CD4-positive, alpha-beta T cell (primary cell): Measurements from ENCODE around the gene BRD3. TPM values are rescaled to one million over a fixed set of nuclear protein-coding genes. Genes with fewer than 3 reads are reported as not detected.

ENCODE experiments used
- ATAC-seq: fragments of 200-7000 bp; cut with Tn5 transposase; one replicate; pipeline ENCODE4 v1.10.0; 2022; ENCODE audit warnings: mild to moderate bottlenecking; ENCODE audit not compliant: poor library complexity
- CTCF ChIA-PET: fragments of 350-600 bp; sonication (Branson Sonifier 250); formaldehyde crosslinking; loops from one replicate; lab custom pipeline; 2021; ENCODE audit warnings: antibody characterized with exemption, inconsistent platforms; lab: Charles Lee
- POLR2A ChIA-PET: fragments of 350-600 bp; sonication (Branson Sonifier 250); formaldehyde crosslinking; loops from one replicate; lab custom pipeline; 2021; ENCODE audit warnings: antibody characterized with exemption, inconsistent platforms; lab: Charles Lee
- DNase-seq, 14 experiments: peaks; one replicate each; pipeline ENCODE4 v3.0.0-alpha.2; 2013 to 2020; ENCODE audit warnings: mixed read lengths in 2 of 14
- H3K27ac ChIP-seq, 2 donors: one replicate each; pipeline versions ENCODE4 v1.5.1 to v1.7.0; 2013; ENCODE audit warnings: low read length in 2 of 2, low read depth in 1 of 2, mild to moderate bottlenecking in 1 of 2
- H3K27me3 ChIP-seq, 2 experiments: 1 replicate in 1 of 2; 2 replicates in 1 of 2; pipeline versions ENCODE4 v1.6.1 to v1.7.0; 2013; ENCODE audit warnings: low read length in 2 of 2, control low read depth in 1 of 2, mild to moderate bottlenecking in 1 of 2, moderate library complexity in 1 of 2; ENCODE audit not compliant: insufficient read depth in 2 of 2, control insufficient read depth in 1 of 2
- H3K36me3 ChIP-seq: one replicate; pipeline ENCODE4 v1.6.1; 2013; ENCODE audit warnings: low read length, control low read depth; ENCODE audit not compliant: insufficient read depth
- H3K4me1 ChIP-seq: one replicate; pipeline ENCODE4 v1.6.1; 2013; ENCODE audit warnings: low read length, control low read depth; ENCODE audit not compliant: insufficient read depth
- H3K4me3 ChIP-seq: one replicate; pipeline ENCODE4 v1.5.1; 2013; ENCODE audit warnings: mild to moderate bottlenecking, low read length, moderate library complexity
- H3K9me3 ChIP-seq, 2 experiments: 1 replicate in 1 of 2; 2 replicates in 1 of 2; pipeline versions ENCODE4 v1.6.1 to v1.7.0; 2013; ENCODE audit warnings: low read length in 2 of 2, mild to moderate bottlenecking in 2 of 2, control low read depth in 1 of 2, moderate library complexity in 1 of 2; ENCODE audit not compliant: control insufficient read depth in 1 of 2, insufficient read depth in 1 of 2
- H3K27ac Mint-ChIP-seq: one replicate; pipeline ENCODE4 v1.8.0; 2020; ENCODE audit warnings: mixed read lengths
- H3K27me3 Mint-ChIP-seq: one replicate; pipeline ENCODE4 v1.8.0; 2021; ENCODE audit warnings: mixed read lengths
- H3K36me3 Mint-ChIP-seq: one replicate; pipeline ENCODE4 v1.8.0; 2021; ENCODE audit warnings: low read depth, mixed read lengths
- H3K4me1 Mint-ChIP-seq: one replicate; pipeline ENCODE4 v1.8.0; 2021; ENCODE audit warnings: low read depth, mixed read lengths
- H3K4me3 Mint-ChIP-seq: one replicate; pipeline ENCODE4 v1.8.0; 2020; ENCODE audit warnings: mild to moderate bottlenecking, mixed read lengths
- H3K9me3 Mint-ChIP-seq: one replicate; pipeline ENCODE4 v1.8.0; 2020; ENCODE audit warnings: mixed read lengths
- CTCF ChIP-seq: fragments of 200-600 bp; IDR thresholded peaks from one replicate; pipeline ENCODE4 v1.8.0; 2022; ENCODE audit warnings: antibody characterized with exemption, mild to moderate bottlenecking
- intact Hi-C, 2 experiments: fragments of 100-400 bp; cut with DNase I in 1 of 2; cut with micrococcal nuclease in 1 of 2; formaldehyde crosslinking; loops; one replicate each; pipeline versions ENCODE4 v1.15.1 to v1.9.0; 2023 to 2025; cut with DNase I, micrococcal nuclease
- total RNA-seq, 174 experiments: library from RNA in 2 of 174; stranded (reverse) in 2 of 174; gene quantifications; one replicate each; pipeline ENCODE4 v1.2.3 and lab custom pipeline; 2021 to 2026

The BRD3 gene
- total RNA-seq, 2 experiments from 2014 or later, result 26.7 to 29.0 TPM

GRCh38 chr9:134032456-134033222 lies 35.2 kb downstream of the BRD3 start:
- Histone ChIP-seq H3K4me1 (no peaks in the 10 kb centered on the region), H3K36me3 (peaks cover 49% of the 10 kb centered on the region), H3K9me3 (peaks cover 0 to 5% of the 10 kb centered on the region in 2 experiments), H3K27me3 (no peaks in the 10 kb centered on the region), H3K27ac (no peak overlapping the region), H3K4me3 (no peak overlapping the region)
- peaks cover 54% of the 10 kb centered on the region for H3K36me3 Mint-ChIP-seq
- no peaks in the 10 kb centered on the region for H3K27me3 Mint-ChIP-seq
- TF ChIP-seq CTCF, result no peak
- H3K4me3 Mint-ChIP-seq, result no peak overlapping the region
- DNase-seq, result peak in 1 of 14 experiments; percentile 25
- ATAC-seq, result no peak
- H3K4me1 Mint-ChIP-seq, result no peaks in the 10 kb centered on the region
- POLR2A ChIA-PET, result no interaction called here
- intact Hi-C loops, result no loop called here
- H3K9me3 Mint-ChIP-seq, result no peaks in the 10 kb centered on the region
- H3K27ac Mint-ChIP-seq, result no peak overlapping the region
- CTCF ChIA-PET, result no interaction called here

- H3K9me3 ChIP-seq, result no peaks in the 10 kb centered on the region
- no peak overlapping the region for H3K27ac Mint-ChIP-seq
Measured at GRCh38 chr9:134031783-134032182, 36.0 kb downstream of the BRD3 start.

GRCh38 chr9:134030821-134031470 lies 36.9 kb downstream of the BRD3 start:
- Mint-ChIP-seq H3K4me3 (no peak overlapping the region), H3K9me3 (no peaks in the 10 kb centered on the region), H3K36me3 (peaks cover 40% of the 10 kb centered on the region), H3K27ac (no peak overlapping the region), H3K4me1 (no peaks in the 10 kb centered on the region), H3K27me3 (no peaks in the 10 kb centered on the region)
- TF ChIP-seq CTCF, result no peak
- ChIA-PET POLR2A (no interaction called here), CTCF (no interaction called here)
- no peak for ATAC-seq
- Histone ChIP-seq H3K27me3 (no peaks in the 10 kb centered on the region), H3K4me1 (peaks cover 6% of the 10 kb centered on the region), H3K36me3 (peaks cover 43% of the 10 kb centered on the region), H3K9me3 (no peaks in the 10 kb centered on the region), H3K4me3 (no peak overlapping the region), H3K27ac (no peak overlapping the region)
- intact Hi-C loops, result no loop called here
- peak in 1 of 14 experiments; percentile 12 for DNase-seq

More at GRCh38 chr9:134031783-134032182, 36.0 kb downstream of the BRD3 start:
- Mint-ChIP-seq H3K4me1 (no peaks in the 10 kb centered on the region), H3K9me3 (no peaks in the 10 kb centered on the region), H3K27me3 (no peaks in the 10 kb centered on the region), H3K4me3 (no peak overlapping the region), H3K36me3 (peaks cover 49% of the 10 kb centered on the region)
- TF ChIP-seq CTCF, result no peak
- no peak for ATAC-seq
- no peak overlapping the region for H3K27ac ChIP-seq
- no peaks in the 10 kb centered on the region for H3K4me1 ChIP-seq
- intact Hi-C loops, result no loop called here
- ChIA-PET CTCF (no interaction called here), POLR2A (no interaction called here)
- peaks cover 49% of the 10 kb centered on the region for H3K36me3 ChIP-seq
- H3K27me3 ChIP-seq, result no peaks in the 10 kb centered on the region
- DNase-seq, result peak in 1 of 14 experiments; percentile 11
- H3K4me3 ChIP-seq, result no peak overlapping the region
